ENCODE results near the gene SUB1.

SUB1 gene

DNA sequence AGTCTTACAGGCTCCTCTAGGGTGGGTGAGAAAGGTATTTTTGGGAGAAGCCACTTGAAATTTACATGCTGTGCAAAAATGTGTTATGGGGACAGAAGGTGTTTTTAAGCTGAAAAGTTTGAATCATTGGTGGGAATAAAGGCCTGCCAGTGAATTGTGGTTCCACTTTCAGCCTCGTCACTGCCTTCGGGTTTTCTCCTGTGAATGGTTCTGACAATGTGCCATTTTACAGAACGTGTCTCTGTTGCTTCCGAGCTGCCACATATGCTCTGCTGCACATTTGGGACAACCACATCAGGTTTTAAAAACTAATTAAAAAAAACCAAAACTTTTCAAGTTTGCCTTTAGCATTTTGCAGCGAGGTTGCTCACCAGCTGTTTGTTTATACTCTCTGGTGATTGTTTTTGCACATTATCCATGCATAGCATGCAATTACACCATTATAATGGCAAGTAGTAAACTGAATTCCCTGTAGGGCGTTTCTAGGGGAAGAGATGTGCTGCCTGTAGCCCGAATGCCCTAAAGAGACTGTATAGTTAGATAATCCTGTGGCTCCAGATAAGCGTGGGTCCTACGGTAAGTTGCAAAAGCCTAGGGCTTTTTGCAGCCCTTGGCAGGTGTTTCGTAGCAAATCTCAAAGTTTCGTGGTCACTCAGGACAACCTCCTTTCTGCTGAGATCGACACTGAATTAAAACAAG lies 40.1 kb upstream of the SUB1 start:
- TF ChIP-seq TAF1 (IDR thresholded peaks at IDR 0.05; ENCODE audit: borderline replicate concordance, insufficient read depth, low read length) (no peak), REST (IDR thresholded peaks at IDR 0.05; ENCODE audit: insufficient read depth in 1 of 2, low read depth in 2 of 2, low read length in 2 of 2) (no peak), POLR2AphosphoS5 (IDR thresholded peaks at IDR 0.05; ENCODE audit: low read depth, low read length) (no peak), SIN3A (IDR thresholded peaks at IDR 0.05; ENCODE audit: borderline replicate concordance, insufficient read depth, low read length) (no peak), FOXP2 (optimal IDR thresholded peaks at IDR 0.05; ENCODE audit: borderline replicate concordance, extremely low read depth, extremely low read length, insufficient read depth) (no peak)

- no peak for TF ChIP-seq SIN3A (IDR thresholded peaks at IDR 0.05; ENCODE audit: borderline replicate concordance, insufficient read depth, low read length)
- TF ChIP-seq TAF1 (IDR thresholded peaks at IDR 0.05; ENCODE audit: borderline replicate concordance, insufficient read depth, low read length) = no peak
- TF ChIP-seq FOXP2 (optimal IDR thresholded peaks at IDR 0.05; ENCODE audit: borderline replicate concordance, extremely low read depth, extremely low read length, insufficient read depth) = no peak
- no peak for TF ChIP-seq REST (IDR thresholded peaks at IDR 0.05; ENCODE audit: insufficient read depth in 1 of 2, low read depth in 2 of 2, low read length in 2 of 2)
- TF ChIP-seq POLR2AphosphoS5 (IDR thresholded peaks at IDR 0.05; ENCODE audit: low read depth, low read length) = no peak
These were observed 34.2 kb upstream of the SUB1 start for GRCh38 chr5:32551194-32551593.

GRCh38 chr5:32551865-32552264 lies 33.5 kb upstream of the SUB1 start:
- TF ChIP-seq TAF1 (IDR thresholded peaks at IDR 0.05; ENCODE audit: borderline replicate concordance, insufficient read depth, low read length) (no peak), SIN3A (IDR thresholded peaks at IDR 0.05; ENCODE audit: borderline replicate concordance, insufficient read depth, low read length) (no peak), REST (IDR thresholded peaks at IDR 0.05; ENCODE audit: insufficient read depth in 1 of 2, low read depth in 2 of 2, low read length in 2 of 2) (no peak), FOXP2 (optimal IDR thresholded peaks at IDR 0.05; ENCODE audit: borderline replicate concordance, extremely low read depth, extremely low read length, insufficient read depth) (no peak), POLR2AphosphoS5 (IDR thresholded peaks at IDR 0.05; ENCODE audit: low read depth, low read length) (no peak)

GRCh38 chr5:32552936-32553335 lies 32.4 kb upstream of the SUB1 start:
- TF ChIP-seq TAF1 (IDR thresholded peaks at IDR 0.05; ENCODE audit: borderline replicate concordance, insufficient read depth, low read length) (no peak), SIN3A (IDR thresholded peaks at IDR 0.05; ENCODE audit: borderline replicate concordance, insufficient read depth, low read length) (no peak), POLR2AphosphoS5 (IDR thresholded peaks at IDR 0.05; ENCODE audit: low read depth, low read length) (no peak), REST (IDR thresholded peaks at IDR 0.05; ENCODE audit: insufficient read depth in 1 of 2, low read depth in 2 of 2, low read length in 2 of 2) (no peak), FOXP2 (optimal IDR thresholded peaks at IDR 0.05; ENCODE audit: borderline replicate concordance, extremely low read depth, extremely low read length, insufficient read depth) (no peak)
